Activated CD8-positive, alpha-beta memory T cell treated with anti-CD3 and anti-CD28 coated beads for 48 hours (primary cell): Measurements from ENCODE around the gene NCSTN.

Source experiments
- DNase-seq, 3 experiments: peaks; one replicate each; pipeline ENCODE4 v3.0.0-alpha.2; 2020; ENCODE audit warnings: low read depth in 2 of 3, low spot score in 2 of 3

Gene NCSTN

GRCh38 chr1:160342953-160343869 is at the start of gene NCSTN, which contains the start of gene COPA:
TSS of gene NCSTN (plus strand) at chr1:160343383. CDS start at chr1:160343397, 14 bp downstream.
TSS of gene COPA (minus strand) at chr1:160343250. CDS start at chr1:160343170, 80 bp downstream.
- peak; percentile 43 to 78 (median 77) for DNase-seq

GRCh38 chr1:160296036-160296435 is 47.1 kb upstream of the NCSTN start:
- DNase-seq = no peak

GRCh38 chr1:160300173-160300572 is 43.0 kb upstream of the NCSTN start:
- DNase-seq = no peak

DNA sequence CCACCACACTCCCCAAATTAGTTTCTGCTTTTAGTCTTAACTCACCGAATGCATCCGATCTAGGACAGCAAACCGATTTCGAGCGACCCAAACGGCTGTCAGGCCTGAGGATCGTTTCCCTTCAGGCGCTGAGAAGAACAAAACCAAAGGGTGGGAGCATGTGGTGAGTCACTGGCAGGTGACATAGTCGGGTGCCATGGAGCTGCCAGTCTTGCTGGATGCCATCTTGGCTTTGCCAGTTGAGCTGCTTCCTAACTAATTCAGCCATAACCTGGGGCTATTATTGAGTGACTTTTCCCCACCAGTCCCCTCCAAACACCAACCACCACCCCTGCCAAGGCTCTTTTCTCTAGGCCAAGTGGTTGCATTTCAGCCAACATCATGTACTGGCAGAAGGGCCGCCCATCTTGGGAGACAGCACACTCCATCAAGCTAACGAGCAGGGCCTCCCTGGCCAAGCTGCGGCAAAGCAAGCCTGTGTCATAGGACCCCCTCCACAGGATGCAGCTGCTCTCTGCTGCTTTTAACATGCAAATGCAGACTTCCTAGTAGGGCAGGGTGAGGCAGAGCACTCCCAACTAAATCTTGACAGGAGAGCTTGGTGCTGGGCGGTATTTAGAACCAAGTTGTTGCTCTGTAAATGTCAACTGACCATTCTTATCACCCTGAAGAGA is 35.9 kb upstream of the NCSTN start:
- no peak for DNase-seq

- DNase-seq = no peak
These were observed 34.6 kb upstream of the NCSTN start for GRCh38 chr1:160308451-160309184.

- DNase-seq = no peak
These were observed 34.0 kb upstream of the NCSTN start for GRCh38 chr1:160309185-160309557.

- no peak for DNase-seq
These were observed 33.6 kb upstream of the NCSTN start for GRCh38 chr1:160309571-160309970.

DNA sequence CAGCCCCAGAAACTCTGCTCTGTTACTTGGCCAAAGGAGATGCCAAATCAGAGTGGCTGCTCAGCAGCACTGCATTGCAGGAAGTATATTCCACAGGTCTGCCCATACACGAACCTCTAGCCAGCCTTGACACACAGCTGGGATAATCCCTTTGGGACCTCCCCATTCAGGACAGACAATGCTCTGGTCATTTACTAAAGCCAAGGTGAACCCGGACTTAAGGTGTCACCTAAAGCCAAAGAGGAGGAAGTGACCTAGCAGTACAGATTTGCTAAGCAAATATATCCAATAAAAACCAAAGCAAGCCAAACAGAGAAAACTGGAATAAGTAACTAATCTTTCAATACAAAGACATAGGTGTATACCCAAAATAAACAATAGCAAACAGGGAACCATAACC is 27.8 kb upstream of the NCSTN start:
- DNase-seq = no peak

DNA sequence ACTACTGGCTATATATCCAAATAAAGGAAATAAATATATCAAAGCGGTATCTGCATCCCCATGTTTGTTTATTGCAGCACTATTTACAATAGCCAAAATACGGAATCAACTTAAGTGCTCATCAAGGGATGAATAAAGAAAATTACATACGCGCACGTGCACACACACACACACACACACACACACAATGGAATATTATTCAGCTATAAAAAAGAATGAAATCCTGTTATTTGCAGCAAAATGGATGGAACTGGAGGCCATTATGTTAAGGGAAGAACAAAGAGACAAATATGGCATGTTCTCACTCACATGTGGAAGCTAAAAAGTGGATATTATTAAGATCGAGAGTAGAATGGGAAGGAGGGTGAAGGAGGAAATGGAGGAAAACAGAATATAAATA is 20.4 kb upstream of the NCSTN start:
- DNase-seq = no peak

- DNase-seq = no peak
These were observed 17.9 kb upstream of the NCSTN start for GRCh38 chr1:160325252-160325651.

- DNase-seq = no peak
These were observed 16.8 kb upstream of the NCSTN start for GRCh38 chr1:160326418-160326817.

DNA sequence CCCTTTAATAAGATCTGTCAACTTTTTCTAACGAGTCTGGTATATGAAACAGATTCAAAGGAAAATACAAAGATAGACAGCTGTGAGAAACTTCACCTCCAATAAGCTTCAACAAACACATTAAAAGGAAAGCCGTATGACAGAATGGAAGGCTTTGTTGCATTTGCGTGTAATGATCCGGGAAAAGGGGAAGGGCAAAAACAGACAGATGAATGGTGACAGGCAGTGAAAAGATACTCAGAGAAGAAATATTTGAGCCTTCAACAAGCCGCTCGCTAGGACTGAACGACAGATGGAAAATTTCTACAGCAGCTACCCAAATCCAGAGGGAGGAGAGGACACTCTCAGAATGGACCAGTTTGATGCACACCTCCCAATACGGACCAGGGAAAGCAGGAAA is 15.0 kb upstream of the NCSTN start:
- DNase-seq = no peak

- no peak for DNase-seq
These were observed 13.1 kb upstream of the NCSTN start for GRCh38 chr1:160330119-160330518.

DNA sequence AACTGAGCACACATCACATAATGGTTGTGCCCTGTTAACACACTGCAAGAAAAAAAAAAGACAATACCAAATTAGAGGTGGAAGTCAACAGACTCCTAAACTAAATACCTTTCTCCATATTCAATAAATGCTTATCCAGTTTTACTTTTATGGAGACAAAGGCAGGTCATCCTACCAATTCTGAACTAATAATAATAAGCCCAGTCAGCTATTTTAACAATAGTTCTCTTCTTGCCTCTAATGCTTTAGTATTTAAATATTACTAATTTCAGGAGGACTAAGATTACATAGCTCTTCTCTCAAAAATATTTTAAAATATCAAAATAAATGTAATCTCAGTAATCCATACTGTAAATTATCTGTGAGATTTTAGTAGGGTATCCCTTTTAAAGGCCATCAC is 10.7 kb upstream of the NCSTN start:
- DNase-seq = no peak

GRCh38 chr1:160338580-160338979 is 4.6 kb upstream of the NCSTN start:
- no peak for DNase-seq

DNA sequence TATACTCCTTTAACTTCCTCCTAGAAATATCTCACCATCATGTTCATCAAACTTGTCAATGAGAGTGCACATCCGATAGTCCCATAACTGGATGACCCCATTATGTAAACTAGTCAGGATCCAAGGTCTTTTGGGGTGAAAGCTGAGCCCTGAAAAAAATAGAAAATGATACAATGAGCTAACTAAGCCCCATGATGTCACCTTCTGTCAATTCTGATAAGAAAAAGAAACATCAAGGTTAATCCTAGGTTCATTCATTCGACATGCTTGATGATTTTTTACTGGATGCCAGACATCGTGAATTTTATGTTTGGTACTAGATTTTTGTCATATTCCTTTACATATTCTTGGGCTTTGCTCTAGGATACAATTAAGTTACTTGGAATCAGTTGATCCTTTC is 3.0 kb upstream of the NCSTN start:
- DNase-seq = no peak

DNA sequence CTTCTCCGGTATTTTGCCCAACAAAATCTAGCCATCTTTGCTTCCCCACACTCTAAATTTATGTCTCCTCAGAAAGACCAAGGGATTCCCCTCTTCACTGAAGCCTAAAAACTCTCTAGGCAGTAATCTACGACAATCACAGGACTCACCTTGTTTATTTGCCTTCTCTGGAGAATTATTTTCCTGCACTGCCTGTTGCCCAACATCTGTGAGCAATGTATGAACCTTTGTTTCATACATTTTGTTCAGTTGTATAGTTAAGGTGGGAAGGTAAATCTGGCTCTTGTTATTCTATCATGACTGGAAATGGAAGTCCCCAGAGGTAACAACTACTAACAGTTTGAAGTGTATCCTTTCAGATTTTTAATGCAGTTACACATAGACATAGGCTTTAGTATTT is 2.3 kb upstream of the NCSTN start:
- DNase-seq = no peak

GRCh38 chr1:160342526-160342925 is 657 bp upstream of the NCSTN start:
- no peak for DNase-seq

DNA sequence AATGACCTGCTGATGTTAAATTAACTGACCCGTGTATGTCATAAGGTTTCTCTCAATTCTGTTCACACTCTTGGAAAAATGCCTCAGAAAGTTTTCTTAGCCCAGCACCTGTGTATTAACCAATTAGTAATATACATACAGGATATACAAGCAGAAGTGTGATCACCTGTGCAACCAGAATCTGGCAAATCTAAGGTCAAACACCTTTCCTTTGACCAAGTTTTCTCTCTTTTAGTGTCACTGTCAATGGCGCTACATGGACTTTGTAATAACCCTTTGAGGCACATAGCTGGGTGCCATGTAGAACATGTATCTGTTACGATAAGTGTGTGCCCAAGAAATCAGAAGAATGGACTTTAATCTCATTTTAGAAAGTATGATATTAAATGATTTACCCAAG is 1.1 kb downstream of the NCSTN start:
- no peak for DNase-seq

DNA sequence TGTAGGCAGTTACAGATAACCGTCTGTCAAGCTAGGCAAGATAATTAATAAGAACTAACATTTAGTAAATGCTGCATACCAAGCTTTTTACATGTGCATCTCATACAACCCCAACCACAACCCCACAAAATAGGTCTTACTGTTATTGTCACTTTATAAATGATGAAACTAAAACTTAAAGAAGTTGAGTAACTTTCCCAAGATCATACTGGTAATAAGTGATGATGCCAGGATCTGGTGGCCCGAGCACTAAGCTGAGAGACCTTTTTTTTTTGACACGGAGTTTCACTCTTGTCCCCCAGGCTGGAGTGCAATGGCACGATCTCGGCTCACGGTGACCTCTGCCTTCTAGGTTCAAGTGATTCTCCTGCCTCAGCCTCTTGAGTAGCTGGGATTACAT is 1.8 kb downstream of the NCSTN start:
- no peak for DNase-seq

- no peak for DNase-seq
These were observed 3.3 kb downstream of the NCSTN start for GRCh38 chr1:160346463-160346862.

GRCh38 chr1:160346958-160347357 is 3.8 kb downstream of the NCSTN start:
- DNase-seq = no peak
